HG03108 (cell line): ENCODE measurements around the gene MAPK1.
A peak's percentile ranks its signal among the peaks of the same experiment; 100 is the strongest.
"Not testable (repeated sequence)": the region's sequence is repeated elsewhere in the genome, so short reads cannot be mapped to it uniquely, and the experiment has no call there.

Source experiments
- ATAC-seq: cut with Tn5 transposase; IDR thresholded peaks from one replicate; pipeline ENCODE4 v1.9.1; 2021; ENCODE audit warnings: moderate library complexity; ENCODE audit not compliant: unreplicated experiment

Gene MAPK1

GRCh38 chr22:21759646-21760376 lies 107.6 kb downstream of the MAPK1 start:
- no peak for ATAC-seq

GRCh38 chr22:21759093-21759492 lies 108.4 kb downstream of the MAPK1 start:
- ATAC-seq = no peak

GRCh38 chr22:21758091-21758864 lies 109.2 kb downstream of the MAPK1 start:
- no peak for ATAC-seq

- no peak for ATAC-seq
Measured at GRCh38 chr22:21755851-21756284, 111.6 kb downstream of the MAPK1 start.

- ATAC-seq = no peak
Measured at GRCh38 chr22:21754523-21754922, 112.9 kb downstream of the MAPK1 start.

- ATAC-seq = no peak
Measured at GRCh38 chr22:21753374-21754111, 113.9 kb downstream of the MAPK1 start.

GRCh38 chr22:21752276-21752675 lies 115.2 kb downstream of the MAPK1 start:
- ATAC-seq = no peak

- no peak for ATAC-seq
Measured at GRCh38 chr22:21745948-21746347, 121.5 kb downstream of the MAPK1 start.

- ATAC-seq = not testable (repeated sequence)
Measured at GRCh38 chr22:21744917-21745316, 122.5 kb downstream of the MAPK1 start.

GRCh38 chr22:21741790-21742189 lies 125.7 kb downstream of the MAPK1 start:
- ATAC-seq = no peak

GRCh38 chr22:21741059-21741458 lies 126.4 kb downstream of the MAPK1 start:
- no peak for ATAC-seq

GRCh38 chr22:21739828-21740377 lies 127.5 kb downstream of the MAPK1 start:
- ATAC-seq = no peak

- no peak for ATAC-seq
Measured at GRCh38 chr22:21738966-21739365, 128.5 kb downstream of the MAPK1 start.

GRCh38 chr22:21738081-21738480 lies 129.4 kb downstream of the MAPK1 start:
- no peak for ATAC-seq

GRCh38 chr22:21736948-21737347 lies 130.5 kb downstream of the MAPK1 start:
- no peak for ATAC-seq

- ATAC-seq = no peak
Measured at GRCh38 chr22:21736084-21736642, 131.3 kb downstream of the MAPK1 start.

- peak; percentile 81 for ATAC-seq
Measured at GRCh38 chr22:21735200-21736083, 132.0 kb downstream of the MAPK1 start, which contains the start of gene YPEL1. Gene YPEL1, minus strand, starts transcription at chr22:21735794. Its CDS starts 25,050 bp downstream, at chr22:21710744.

GRCh38 chr22:21734540-21735199 lies 132.8 kb downstream of the MAPK1 start:
- no peak for ATAC-seq

- ATAC-seq = no peak
Measured at GRCh38 chr22:21731503-21731902, 135.9 kb downstream of the MAPK1 start.
